HFFc6 (cell line): ENCODE results near the gene CPA2. TPM values are rescaled to one million over a fixed set of nuclear protein-coding genes. Genes with fewer than 3 reads are reported as not detected.

Experiments used
- DNase-seq: peaks from one replicate; pipeline ENCODE4 v3.0.0-alpha.2; 2018
- H3K27ac Mint-ChIP-seq: 2 replicates; pipeline ENCODE4 v1.8.0; 2020; ENCODE audit warnings: mild to moderate bottlenecking, mixed read lengths
- H3K27me3 Mint-ChIP-seq: 2 replicates; pipeline ENCODE4 v1.8.0; 2021; ENCODE audit warnings: mild to moderate bottlenecking, moderate library complexity, mixed read lengths; ENCODE audit not compliant: insufficient read depth
- H3K36me3 Mint-ChIP-seq: 2 replicates; pipeline ENCODE4 v1.8.0; 2021; ENCODE audit warnings: low read depth, mixed read lengths
- H3K4me1 Mint-ChIP-seq: 2 replicates; pipeline ENCODE4 v1.8.0; 2020; ENCODE audit warnings: low read depth, mixed read lengths
- H3K4me3 Mint-ChIP-seq: 2 replicates; pipeline ENCODE4 v1.8.0; 2020; ENCODE audit warnings: mild to moderate bottlenecking, moderate library complexity, mixed read lengths
- H3K9me3 Mint-ChIP-seq: 2 replicates; pipeline ENCODE4 v1.8.0; 2020; ENCODE audit warnings: mild to moderate bottlenecking, mixed read lengths
- CTCF ChIP-seq: fragments of 200-600 bp; sonication (generic); IDR thresholded peaks from 2 replicates; pipeline ENCODE4 v1.5.0; 2021; ENCODE audit warnings: antibody characterized with exemption, mild to moderate bottlenecking
- total RNA-seq, 6 experiments: library from RNA; stranded (reverse); fragmentation: NEBNext Ultra II Directional; extraction: Animal tissue kit (Norgen Biotek cat#: 25700); gene quantifications; 2 replicates in 1 of 6; 3 replicates in 5 of 6; pipeline ENCODE4 v1.2.3, GENCODE V29; 2021

The CPA2 gene
- total RNA-seq, 6 experiments from 2014 or later = not detected

- no peaks in the 10 kb centered on the region for H3K36me3 Mint-ChIP-seq
- H3K27ac Mint-ChIP-seq = no peak overlapping the region
- H3K4me3 Mint-ChIP-seq = peak overlapping the region; percentile 64
- no peaks in the 10 kb centered on the region for H3K9me3 Mint-ChIP-seq
- peaks cover 23% of the 10 kb centered on the region for H3K27me3 Mint-ChIP-seq
- TF ChIP-seq CTCF = no peak
- DNase-seq = no peak
- H3K4me1 Mint-ChIP-seq = peaks cover 37% of the 10 kb centered on the region
Observed at GRCh38 chr7:130273081-130273932, 6.6 kb downstream of the CPA2 start.

- peaks cover 22% of the 10 kb centered on the region for H3K27me3 Mint-ChIP-seq
- no peak overlapping the region for H3K27ac Mint-ChIP-seq
- H3K4me1 Mint-ChIP-seq = peaks cover 43% of the 10 kb centered on the region
- DNase-seq = no peak
- H3K9me3 Mint-ChIP-seq = no peaks in the 10 kb centered on the region
- no peak for TF ChIP-seq CTCF
- no peaks in the 10 kb centered on the region for H3K36me3 Mint-ChIP-seq
- peak overlapping the region; percentile 64 for H3K4me3 Mint-ChIP-seq
Observed at GRCh38 chr7:130273933-130274255, 7.2 kb downstream of the CPA2 start.

- Mint-ChIP-seq H3K27ac (no peak overlapping the region), H3K4me3 (no peak overlapping the region), H3K27me3 (peaks cover 22% of the 10 kb centered on the region), H3K4me1 (peaks cover 47% of the 10 kb centered on the region), H3K36me3 (no peaks in the 10 kb centered on the region), H3K9me3 (no peaks in the 10 kb centered on the region)
- no peak for TF ChIP-seq CTCF
- no peak for DNase-seq
Observed at GRCh38 chr7:130274296-130274695, 7.6 kb downstream of the CPA2 start.

GRCh38 chr7:130274983-130275591 is 8.4 kb downstream of the CPA2 start:
- no peak overlapping the region for H3K4me3 Mint-ChIP-seq
- H3K27ac Mint-ChIP-seq = no peak overlapping the region
- no peak for DNase-seq
- peaks cover 50% of the 10 kb centered on the region for H3K4me1 Mint-ChIP-seq
- H3K36me3 Mint-ChIP-seq = no peaks in the 10 kb centered on the region
- peaks cover 17% of the 10 kb centered on the region for H3K27me3 Mint-ChIP-seq
- TF ChIP-seq CTCF = no peak
- H3K9me3 Mint-ChIP-seq = no peaks in the 10 kb centered on the region

DNA sequence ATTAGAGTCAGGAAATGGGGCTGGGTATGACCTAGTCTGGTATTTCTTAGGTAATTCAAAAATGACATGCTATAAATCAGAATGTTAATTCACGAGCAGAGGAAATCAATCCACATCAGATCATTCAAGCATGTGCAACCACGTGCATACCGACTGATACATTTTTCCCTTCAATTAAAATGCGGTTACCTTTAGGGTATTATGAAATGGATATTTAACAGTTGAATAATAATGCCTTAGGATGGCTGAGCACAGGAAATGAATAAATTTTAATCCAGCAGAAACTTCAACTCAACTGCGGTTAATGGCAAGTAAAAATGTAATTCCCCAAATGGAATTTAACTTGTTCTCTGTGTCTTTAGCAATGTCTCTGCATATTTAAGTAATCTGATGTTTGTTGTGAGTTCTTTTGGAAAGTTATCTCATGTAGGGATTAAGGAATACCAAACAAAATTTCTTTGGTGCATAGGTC is 9.2 kb downstream of the CPA2 start:
- peaks cover 50% of the 10 kb centered on the region for H3K4me1 Mint-ChIP-seq
- H3K4me3 Mint-ChIP-seq = no peak overlapping the region
- H3K9me3 Mint-ChIP-seq = no peaks in the 10 kb centered on the region
- peaks cover 17% of the 10 kb centered on the region for H3K27me3 Mint-ChIP-seq
- TF ChIP-seq CTCF = no peak
- no peaks in the 10 kb centered on the region for H3K36me3 Mint-ChIP-seq
- no peak overlapping the region for H3K27ac Mint-ChIP-seq
- DNase-seq = no peak
